Stimulated activated CD8-positive, alpha-beta memory T cell treated with anti-CD3 and anti-CD28 coated beads, Interleukin-2, amount 100 ng/mL, for 48 hours (primary cell): ENCODE results near the gene ABCA3.

Experiments used
- DNase-seq, 2 donors: peaks; one replicate each; pipeline ENCODE4 v3.0.0-alpha.2; 2020; ENCODE audit warnings: low read depth in 2 of 2

ABCA3 gene

GRCh38 chr16:2317231-2318020 is 23.1 kb downstream of the ABCA3 start:
- no peak for DNase-seq

- DNase-seq, result no peak
Measured at GRCh38 chr16:2308089-2308962, 32.2 kb downstream of the ABCA3 start.

GRCh38 chr16:2299915-2300192 is 40.7 kb downstream of the ABCA3 start:
- no peak for DNase-seq

- DNase-seq, result no peak
Measured at GRCh38 chr16:2299121-2299914, 41.2 kb downstream of the ABCA3 start.

GRCh38 chr16:2298621-2299020 is 41.9 kb downstream of the ABCA3 start:
- no peak for DNase-seq

GRCh38 chr16:2297506-2297860 is 43.0 kb downstream of the ABCA3 start:
- DNase-seq, result no peak

- DNase-seq, result peak in 1 of 2 donors; percentile 8
Measured at GRCh38 chr16:2296661-2297505, 43.6 kb downstream of the ABCA3 start.

GRCh38 chr16:2295056-2295798 is 45.3 kb downstream of the ABCA3 start:
- no peak for DNase-seq

- DNase-seq, result no peak
Measured at GRCh38 chr16:2292221-2292620, 48.3 kb downstream of the ABCA3 start.

- DNase-seq, result no peak
Measured at GRCh38 chr16:2289282-2289681, 51.2 kb downstream of the ABCA3 start.

- no peak for DNase-seq
Measured at GRCh38 chr16:2288726-2289125, 51.8 kb downstream of the ABCA3 start.

- no peak for DNase-seq
Measured at GRCh38 chr16:2287916-2288547, 52.5 kb downstream of the ABCA3 start.

- no peak for DNase-seq
Measured at GRCh38 chr16:2286550-2286949, 54.0 kb downstream of the ABCA3 start.

GRCh38 chr16:2285731-2286191 is 54.8 kb downstream of the ABCA3 start:
- no peak for DNase-seq

GRCh38 chr16:2284797-2285576 is 55.5 kb downstream of the ABCA3 start:
- no peak for DNase-seq

- DNase-seq, result no peak
Measured at GRCh38 chr16:2284001-2284770, 56.3 kb downstream of the ABCA3 start.

GRCh38 chr16:2282866-2283555 is 57.5 kb downstream of the ABCA3 start:
- DNase-seq, result no peak

GRCh38 chr16:2282262-2282661 is 58.3 kb downstream of the ABCA3 start:
- DNase-seq, result no peak
